T-helper 1 cell (primary cell): ENCODE data around the gene ROCK2.

Experiments used
- DNase-seq, 5 donors: peaks; one replicate each; pipeline ENCODE4 v3.0.0-alpha.2; 2012 to 2020

Gene ROCK2

GRCh38 chr2:11144738-11145079, 199.7 kb downstream of the ROCK2 start:
- no peak for DNase-seq

- DNase-seq: no peak
Measured at GRCh38 chr2:11144077-11144737, 200.2 kb downstream of the ROCK2 start.

- no peak for DNase-seq
Measured at GRCh38 chr2:11142987-11143386, 201.4 kb downstream of the ROCK2 start.

- DNase-seq: no peak
Measured at GRCh38 chr2:11142330-11142729, 202.1 kb downstream of the ROCK2 start.

- DNase-seq: no peak
Measured at GRCh38 chr2:11141319-11141718, 203.1 kb downstream of the ROCK2 start.

GRCh38 chr2:11140492-11140891, 203.9 kb downstream of the ROCK2 start:
- DNase-seq: no peak

- no peak for DNase-seq
Measured at GRCh38 chr2:11134349-11134748, 210.1 kb downstream of the ROCK2 start.

- DNase-seq: no peak
Measured at GRCh38 chr2:11133936-11134320, 210.5 kb downstream of the ROCK2 start.

GRCh38 chr2:11133238-11133935, 211.0 kb downstream of the ROCK2 start:
- DNase-seq: no peak

GRCh38 chr2:11132036-11132671, 212.3 kb downstream of the ROCK2 start:
- DNase-seq: no peak

GRCh38 chr2:11131166-11131920, 213.1 kb downstream of the ROCK2 start:
- DNase-seq: no peak
